GM18502 (cell line): ENCODE results near the gene RNF111.

Experiments
- ATAC-seq: cut with Tn5 transposase; IDR thresholded peaks from one replicate; pipeline ENCODE4 v1.9.1; 2021; ENCODE audit warnings: mild to moderate bottlenecking; ENCODE audit not compliant: unreplicated experiment, poor library complexity

The RNF111 gene

DNA sequence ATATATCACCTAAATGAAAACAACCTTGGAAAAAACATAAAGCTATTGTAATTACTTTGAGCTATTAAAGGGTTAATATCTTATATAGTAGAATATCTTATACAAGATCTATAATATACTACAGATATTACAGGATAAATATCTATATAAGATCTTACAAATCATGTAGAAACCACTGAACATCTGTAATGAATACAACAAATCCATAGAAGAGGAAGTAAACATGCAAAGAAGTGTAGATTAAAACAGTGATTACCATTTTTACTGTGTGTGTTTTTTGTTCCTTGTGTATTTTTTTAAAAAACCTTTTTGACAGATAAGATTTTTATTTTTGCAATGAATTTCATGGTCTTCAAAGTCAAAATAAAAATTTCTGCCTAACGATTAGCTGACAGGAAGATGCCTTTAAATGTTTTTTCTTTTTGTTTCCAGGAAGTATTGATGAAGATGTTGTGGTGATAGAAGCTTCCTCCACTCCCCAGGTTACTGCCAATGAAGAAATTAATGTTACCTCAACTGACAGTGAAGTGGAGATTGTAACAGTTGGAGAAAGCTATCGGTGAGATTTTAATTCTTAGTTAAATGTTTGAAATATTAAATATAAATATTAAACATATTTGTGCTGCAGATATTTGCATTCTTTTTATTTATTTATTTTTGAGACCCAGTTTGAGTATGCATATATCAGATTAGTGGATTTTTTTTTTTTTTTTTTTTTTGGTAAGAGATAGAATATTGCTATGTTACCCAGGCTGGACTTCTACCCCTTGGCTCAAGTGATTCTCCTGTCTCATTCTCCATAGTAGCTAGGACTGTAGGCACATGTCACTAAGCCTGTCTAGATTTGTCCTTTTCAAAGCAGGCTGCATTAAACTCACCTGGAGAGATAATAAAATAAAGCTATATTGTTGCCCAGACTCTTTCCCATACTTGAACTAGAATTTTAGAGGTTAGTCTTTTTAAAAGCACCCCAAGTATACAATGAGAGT lies 64.7 kb downstream of the RNF111 start:
- no peak for ATAC-seq

DNA sequence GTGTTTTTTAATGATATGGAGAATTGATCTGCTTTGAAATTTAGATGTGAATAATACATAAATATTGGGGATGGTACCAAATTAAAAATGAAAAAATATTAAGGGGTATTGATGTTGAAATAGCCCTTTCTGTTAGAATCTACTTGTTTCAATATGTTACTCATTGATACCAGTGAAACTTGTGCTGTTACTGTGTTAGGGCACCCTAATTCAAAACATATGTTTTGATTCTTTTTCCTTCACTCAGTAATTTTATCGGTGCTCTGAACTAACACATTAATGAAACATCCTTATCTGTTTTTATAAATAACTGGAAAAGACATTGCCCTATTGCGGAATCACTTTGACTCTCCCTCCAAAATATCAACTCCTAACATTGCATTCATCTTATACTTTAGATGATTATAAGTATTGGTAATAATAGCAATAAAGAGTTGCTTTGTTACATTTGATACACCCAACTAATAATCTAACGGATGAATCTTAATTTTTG lies 65.5 kb downstream of the RNF111 start:
- ATAC-seq = no peak

DNA sequence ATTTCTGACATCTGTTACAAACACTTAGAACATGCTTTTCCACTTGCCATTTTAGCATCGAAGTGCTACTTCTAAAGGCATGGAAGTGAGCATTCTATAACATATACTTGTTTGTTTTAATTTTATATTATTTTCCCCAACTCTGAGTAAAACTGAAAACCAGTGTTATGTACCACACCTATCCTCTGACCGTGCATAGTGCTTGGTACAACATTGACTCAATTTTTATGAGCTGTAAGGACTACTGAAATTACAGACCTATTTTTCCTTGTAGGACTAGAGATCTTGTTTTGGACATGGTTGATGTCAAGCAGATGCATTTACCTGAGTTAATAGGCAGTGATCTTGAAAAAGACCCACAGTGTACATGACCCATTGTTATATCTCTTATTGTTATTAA lies 66.0 kb downstream of the RNF111 start:
- no peak for ATAC-seq

DNA sequence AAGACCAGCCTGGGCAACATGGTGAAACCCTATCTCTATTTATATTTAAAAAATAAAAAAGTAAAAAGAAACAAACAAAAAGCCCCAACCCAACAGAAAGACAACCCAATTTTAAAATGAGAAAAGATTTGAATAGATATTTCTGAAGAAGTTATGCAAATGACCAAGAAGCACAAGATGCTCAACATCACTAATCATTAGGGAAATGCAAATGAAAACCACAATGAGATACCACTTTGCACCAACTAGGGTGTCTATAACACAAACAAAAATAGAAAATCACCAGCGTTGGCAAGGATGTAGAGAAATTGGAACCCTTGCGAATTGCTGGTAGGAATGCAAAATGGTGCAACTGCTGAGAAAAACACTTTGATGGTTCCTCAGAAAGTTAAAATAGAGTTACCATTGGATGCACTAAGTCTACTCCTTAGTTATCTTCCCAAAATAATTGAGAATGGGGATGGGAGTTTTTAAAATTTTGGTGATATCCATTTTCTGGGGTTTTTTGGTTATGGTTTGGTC lies 71.7 kb downstream of the RNF111 start:
- no peak for ATAC-seq

DNA sequence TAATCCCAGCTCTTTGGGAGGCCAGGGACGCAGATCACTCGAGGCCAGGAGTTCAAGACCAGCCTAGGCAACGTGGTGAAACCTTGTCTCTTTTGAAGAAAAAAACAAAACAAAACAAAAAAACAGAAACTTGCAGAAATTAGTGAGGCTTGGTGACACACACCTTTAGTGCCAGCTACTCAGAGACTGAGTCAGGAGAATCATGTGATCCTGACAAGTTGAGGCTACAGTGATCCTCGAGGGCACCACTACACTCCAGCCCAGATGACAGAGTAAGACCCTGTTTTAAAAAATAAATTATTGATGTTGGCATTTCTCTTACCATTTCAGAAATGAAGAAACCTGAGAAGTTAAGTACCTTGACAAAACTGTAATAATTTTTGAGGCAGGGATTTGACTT lies 72.9 kb downstream of the RNF111 start:
- no peak for ATAC-seq

DNA sequence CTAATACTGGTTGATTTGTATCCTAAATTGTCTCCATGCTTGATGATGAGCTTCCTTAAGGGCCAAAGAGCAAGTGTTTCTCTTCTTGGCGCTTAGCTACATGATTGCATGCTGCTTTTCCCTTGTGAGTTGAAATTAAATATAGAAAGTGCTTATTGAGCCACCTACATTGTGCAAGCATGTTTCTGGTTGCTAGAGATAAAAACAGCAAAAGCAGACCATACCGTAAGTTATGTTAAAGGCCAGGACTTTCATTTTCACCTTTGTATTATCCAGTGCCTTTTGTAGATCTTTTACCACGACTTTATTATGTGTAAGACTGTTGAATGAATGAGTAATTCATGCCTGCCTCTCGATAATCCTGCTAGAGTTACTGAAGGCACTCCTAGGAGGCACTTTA lies 75.6 kb downstream of the RNF111 start:
- no peak for ATAC-seq

DNA sequence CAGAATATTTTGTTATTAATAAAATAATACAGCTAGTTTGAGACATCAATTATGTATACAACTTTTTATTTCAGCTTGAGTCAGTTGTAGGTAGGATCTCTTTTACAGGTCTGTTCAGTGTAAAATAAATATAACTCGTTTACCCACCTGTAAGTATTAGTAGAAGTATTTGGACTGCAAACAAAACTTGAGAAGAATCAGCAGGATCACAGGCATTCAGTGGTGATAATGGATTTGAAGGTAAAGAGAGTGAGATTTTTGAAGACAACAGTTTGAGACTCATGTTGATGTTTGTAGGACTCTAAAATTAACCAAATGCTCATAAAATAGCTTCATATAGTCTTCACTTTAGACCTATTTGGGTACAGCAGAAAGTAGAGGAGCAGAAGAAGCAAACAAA lies 82.0 kb downstream of the RNF111 start:
- no peak for ATAC-seq

DNA sequence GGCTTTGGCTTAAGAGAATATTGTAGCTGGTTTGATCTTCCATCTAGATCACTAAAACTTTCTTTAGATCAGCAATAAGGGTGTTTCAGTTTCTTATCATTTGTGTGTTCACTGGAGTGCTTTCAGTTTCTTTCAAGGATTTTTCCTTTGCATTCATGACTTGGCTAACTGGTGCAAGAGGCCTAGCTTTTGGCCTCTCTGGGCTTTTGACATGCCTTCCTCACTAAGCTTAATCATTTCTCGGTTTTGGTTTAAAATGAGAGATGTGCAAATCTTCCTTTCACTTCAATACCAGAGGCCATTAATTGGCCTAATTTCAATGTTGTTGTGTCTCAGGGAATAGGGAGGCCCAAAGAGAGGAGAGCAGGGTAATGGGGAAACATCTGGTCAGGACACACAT lies 87.1 kb downstream of the RNF111 start:
- ATAC-seq = no peak

DNA sequence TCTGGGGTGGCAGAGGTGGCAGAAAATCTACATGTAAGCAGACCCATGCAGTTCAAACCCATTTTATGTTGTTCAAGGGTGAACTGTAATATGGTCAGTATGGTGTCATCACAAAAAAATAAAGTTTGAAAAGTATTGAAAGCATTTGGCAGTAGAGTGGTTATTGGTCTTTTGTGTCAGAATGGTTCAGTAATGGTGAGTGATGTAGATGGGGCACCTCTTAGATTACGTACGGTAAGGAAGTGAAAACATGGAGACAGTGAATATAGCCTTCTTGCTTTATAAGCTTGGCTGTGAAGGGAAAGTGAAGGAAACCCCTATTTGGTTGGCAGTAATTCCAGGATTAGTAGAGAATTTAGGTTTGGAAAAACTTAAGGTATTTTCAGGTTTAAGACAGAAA lies 100.3 kb downstream of the RNF111 start:
- ATAC-seq = no peak

DNA sequence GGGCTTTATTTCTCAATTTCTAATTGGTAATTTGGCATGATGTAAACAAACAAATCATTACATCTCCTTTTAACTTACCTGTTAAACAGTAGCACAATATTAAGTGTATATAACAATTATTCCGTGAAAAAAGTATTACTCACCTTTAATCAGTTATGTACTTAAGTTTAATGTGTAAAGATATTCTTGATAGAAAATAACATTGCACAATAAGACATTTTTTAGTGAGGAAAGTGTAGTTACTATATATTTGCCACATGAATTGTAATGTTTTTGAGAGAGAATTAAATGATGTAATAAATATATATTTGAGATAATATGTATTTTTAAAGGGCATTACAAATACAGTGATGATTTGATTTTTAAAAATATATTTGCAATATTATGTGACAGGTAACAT lies 106.6 kb downstream of the RNF111 start:
- no peak for ATAC-seq

DNA sequence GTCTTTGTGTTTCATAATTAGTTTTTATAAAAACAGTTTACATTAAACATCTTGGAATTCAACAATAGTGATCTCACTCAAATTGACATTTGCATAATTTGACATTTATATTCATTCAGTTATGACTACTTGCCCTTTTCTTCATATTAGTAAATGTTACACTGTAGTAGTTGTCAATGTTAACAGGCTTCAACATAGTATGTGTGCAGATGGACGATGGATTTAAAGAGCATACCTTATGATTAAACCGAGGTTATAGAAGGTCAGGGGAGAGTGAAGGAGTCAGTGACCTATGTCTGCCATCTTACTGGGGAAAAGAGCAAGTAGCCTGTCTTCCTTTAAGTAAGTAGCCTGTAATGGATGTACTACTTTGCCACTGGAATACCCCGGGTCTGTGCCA lies 109.0 kb downstream of the RNF111 start:
- no peak for ATAC-seq

DNA sequence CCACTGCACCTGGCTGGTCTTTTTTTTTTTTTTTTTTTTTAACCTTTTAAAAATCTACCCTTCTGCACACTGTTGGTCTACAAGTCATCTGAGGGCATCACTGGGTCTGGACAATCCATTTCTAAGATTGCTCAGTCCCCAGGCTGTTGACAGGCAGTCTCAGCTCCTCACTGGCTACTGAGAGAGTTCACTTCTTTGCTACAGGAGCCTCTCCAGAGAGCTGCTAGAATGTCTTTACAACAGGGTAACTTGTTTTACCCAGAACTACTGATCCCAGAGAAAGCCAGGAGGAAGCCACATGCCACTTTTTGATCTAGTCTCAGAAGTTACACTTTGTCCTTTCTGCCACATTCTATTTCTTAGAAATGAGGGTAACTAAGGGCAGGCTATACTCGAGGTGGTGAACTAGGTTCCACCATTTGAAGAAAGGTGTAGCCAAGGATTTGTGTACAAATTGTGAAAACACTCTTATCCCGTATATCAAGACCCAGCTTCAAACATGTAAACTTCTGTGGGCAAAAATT lies 111.8 kb downstream of the RNF111 start:
- no peak for ATAC-seq

DNA sequence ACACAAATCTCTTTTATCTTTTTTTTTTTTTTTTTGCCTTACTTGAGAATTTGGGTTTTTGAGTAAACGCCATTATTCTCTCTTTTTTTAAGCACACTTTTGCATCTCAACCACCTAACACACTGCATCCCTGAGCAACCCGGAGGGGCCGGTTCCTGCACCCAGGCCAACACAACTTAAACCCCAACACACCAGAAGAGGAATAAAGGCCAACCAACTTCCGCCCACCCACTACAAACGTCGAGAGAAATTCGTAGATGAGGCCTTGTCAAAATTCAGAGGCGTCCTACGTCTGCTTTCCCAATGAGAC lies 117.1 kb downstream of the RNF111 start:
- ATAC-seq = no peak

DNA sequence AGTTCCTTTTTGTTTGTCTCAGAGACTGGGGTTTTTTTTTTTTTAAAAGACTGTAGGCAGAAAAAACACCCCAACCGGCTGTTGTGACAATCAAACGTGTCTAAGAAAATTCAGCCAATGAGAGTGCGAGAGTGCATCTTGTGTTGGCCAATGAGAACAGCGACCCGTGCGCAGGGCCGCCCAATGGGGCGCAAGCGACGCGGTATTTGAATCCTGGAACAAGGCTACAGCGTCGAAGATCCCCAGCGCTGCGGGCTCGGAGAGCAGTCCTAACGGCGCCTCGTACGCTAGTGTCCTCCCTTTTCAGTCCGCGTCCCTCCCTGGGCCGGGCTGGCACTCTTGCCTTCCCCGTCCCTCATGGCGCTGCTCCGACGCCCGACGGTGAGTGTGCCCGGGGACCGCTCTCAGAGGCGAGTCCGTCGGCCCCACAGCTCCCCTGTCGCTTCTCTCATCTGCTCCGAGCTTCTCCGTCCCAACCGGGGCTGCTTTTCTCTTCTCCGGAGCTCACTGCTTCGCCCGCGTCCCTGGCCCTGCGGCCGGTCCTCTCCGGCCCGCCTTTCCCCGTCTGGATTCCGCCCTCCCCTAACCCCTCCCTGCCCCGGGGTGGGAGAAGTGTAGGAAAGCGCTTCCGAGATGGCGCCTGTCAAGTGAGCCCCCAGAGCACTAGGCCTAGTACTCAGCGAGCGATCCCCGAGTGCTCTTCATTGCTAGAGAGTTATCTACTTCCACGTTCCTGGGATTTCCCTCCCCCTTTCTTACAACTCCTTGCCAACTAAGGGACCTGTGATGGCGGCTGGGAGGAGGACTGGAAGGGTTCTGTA lies 117.7 kb downstream of the RNF111 start, which contains the start of gene CCNB2:
Gene CCNB2 (plus strand): TSS at position 235 of the 821 bp plus-strand sequence. CDS start 123 bp downstream, at position 358.
- ATAC-seq = peak; percentile 96

DNA sequence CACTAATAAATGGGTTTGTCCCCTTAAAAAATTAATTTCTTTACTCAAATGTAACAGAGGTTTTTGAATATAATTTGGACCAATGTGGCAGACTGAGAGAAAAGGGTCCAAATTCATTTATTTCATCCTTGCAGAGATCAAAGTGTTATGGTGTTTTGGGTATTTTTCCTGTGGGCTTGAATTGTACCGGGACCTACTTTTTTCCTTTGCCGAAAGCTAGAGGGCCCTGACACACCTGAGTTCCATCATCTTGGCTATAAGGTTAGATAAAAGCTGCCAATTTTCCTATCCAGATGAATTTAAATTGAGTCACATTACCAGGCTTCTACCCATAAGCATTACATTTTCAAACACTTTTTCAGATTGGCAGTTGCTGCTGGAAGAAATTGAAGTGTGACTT lies 118.4 kb downstream of the RNF111 start:
- ATAC-seq = no peak

DNA sequence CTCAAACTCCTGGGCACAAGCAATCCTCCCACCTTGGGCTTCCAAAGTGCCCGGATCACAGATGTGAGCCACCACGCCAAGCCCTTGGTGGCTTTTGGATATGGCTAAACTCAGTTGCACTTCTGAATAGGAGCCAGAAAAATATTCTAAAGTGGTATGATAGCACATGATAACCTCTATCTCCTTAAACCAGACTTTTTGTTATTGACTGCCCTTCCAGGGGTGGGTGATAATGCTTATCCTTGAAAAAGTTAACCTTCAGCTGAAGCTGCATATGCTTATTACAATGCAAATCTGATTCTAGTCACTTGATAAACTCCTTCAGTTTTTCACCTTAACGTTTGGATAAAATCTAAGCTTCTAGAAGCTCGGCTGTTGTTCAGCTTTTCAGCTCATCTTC lies 123.8 kb downstream of the RNF111 start:
- ATAC-seq = no peak

DNA sequence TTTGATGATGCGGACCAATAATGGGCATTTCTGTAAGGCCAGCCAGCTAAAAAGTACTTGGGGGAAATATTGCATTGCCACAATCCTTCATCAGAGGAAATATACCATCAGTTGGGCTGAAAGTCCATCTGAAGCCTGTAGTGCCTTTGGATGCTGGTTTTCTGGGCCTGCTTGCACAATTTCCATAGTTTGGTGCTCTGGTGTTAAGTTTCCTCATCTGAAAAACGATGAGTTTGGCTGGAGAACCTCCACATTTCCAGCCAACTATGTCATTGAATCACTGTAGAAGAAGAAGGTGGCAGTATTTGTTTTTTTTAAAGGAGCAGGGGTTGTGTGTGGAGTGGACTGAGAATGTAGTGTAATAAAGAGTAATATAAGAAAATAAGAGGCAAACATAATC lies 127.6 kb downstream of the RNF111 start:
- no peak for ATAC-seq

DNA sequence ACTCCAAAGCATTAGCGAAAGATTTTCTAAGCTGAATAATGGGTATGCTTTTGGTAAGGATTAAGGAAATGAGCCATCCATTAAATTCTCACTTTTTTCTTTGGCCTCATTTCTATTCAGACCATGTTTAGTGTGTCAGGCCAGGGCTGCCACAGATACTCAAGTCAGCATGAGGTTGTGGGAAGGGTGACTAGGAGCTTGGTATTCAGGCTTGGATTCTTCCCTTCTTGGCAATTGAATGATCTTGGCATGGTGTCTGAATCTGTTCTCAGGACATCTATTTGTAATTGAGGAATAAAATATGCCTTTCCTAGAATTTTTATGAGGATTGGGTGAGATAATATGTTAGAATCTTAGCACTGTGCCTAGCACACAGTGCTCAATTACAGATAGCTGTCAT lies 128.7 kb downstream of the RNF111 start:
- ATAC-seq = no peak

DNA sequence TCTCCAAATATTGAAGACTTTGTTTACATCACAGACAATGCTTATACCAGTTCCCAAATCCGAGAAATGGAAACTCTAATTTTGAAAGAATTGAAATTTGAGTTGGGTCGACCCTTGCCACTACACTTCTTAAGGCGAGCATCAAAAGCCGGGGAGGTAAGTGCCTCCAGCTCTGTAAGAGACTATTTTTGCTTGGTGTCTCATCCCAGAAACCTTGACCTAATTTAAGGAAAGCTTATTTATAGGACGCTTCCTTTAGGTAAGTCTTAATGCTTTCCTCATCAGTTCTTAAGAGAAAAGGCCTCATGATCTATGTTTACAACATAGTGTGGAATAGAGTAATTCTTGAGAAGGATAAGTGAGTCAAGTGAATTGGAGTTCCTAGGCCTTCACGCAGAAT lies 129.3 kb downstream of the RNF111 start:
- ATAC-seq = no peak

DNA sequence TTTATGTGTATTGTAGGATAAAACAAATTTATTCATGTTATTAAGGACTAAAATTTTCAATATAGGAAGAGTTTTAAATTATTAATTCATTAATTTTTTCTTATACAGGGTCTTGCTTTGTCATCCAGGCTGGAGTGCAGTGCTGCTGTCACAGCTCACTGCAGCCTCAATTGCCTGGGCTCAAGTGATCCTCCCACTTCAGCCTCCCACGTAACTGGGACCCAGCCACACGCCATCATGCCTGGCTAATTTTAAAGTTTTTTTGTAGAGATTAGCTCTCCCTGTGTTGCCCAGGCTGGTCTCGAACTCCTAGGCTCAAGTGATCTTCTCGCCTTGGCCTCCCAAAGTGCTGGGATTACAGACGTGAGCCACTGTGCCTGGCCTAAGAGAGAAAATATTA lies 132.2 kb downstream of the RNF111 start:
- ATAC-seq = no peak

DNA sequence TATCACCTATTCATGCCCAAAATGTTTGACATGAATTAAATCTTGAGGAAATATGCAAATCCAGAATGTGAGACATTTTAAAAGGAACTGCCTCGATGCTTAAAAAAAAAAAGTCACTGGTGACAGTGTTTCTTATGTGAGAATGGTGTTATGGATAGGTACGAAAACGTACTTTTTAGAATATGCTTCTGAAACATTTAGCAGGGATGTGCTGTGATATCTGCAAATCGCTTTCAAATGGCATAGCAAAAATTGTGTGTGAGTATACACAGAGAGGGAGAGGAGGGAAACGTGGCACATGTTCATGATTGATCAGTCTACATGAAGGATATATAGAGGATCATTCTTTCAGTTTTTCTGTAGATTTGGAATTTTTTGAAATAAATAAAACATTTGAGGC lies 133.5 kb downstream of the RNF111 start:
- no peak for ATAC-seq
